ENCODE data around the gene PSORS1C1.

DNA sequence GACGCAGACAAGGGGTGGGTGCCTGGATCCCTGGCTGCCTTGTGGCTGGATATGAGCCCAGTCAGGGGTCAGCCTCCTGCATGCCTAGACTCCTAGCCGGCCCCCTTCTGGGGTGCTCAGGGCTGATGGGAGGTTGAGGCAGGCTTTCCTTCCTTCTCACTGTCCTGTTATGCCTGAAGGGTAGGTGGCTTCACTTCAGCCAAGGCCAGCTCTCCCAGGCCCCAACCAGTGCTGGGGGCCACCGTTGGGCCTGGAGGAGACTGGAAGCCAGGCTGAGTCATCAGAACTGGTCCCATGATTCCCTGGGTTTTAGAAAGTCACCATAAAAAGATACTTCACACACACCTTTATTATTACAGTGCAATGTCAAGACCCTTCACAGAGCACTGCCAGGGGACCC, 58.8 kb downstream of the PSORS1C1 start:
- TF ChIP-seq FOXK2 (IDR thresholded peaks at IDR 0.05) (no peak), SUZ12 (IDR thresholded peaks at IDR 0.05) (no peak), BHLHE40 (IDR thresholded peaks at IDR 0.05; ENCODE audit: borderline replicate concordance) (no peak), LEF1 (IDR thresholded peaks at IDR 0.05; ENCODE audit: borderline replicate concordance) (no peak), NFRKB (IDR thresholded peaks at IDR 0.05) (no peak)
- TF ChIP-seq, protein P1, sequence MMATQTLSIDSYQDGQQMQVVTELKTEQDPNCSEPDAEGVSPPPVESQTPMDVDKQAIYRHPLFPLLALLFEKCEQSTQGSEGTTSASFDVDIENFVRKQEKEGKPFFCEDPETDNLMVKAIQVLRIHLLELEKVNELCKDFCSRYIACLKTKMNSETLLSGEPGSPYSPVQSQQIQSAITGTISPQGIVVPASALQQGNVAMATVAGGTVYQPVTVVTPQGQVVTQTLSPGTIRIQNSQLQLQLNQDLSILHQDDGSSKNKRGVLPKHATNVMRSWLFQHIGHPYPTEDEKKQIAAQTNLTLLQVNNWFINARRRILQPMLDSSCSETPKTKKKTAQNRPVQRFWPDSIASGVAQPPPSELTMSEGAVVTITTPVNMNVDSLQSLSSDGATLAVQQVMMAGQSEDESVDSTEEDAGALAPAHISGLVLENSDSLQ (IDR thresholded peaks at IDR 0.05) = no peak

Measured in HEK293T (cell line).